ENCODE measurements around the gene PLEKHM3.
"Not testable (repeated sequence)": the region's sequence is repeated elsewhere in the genome, so short reads cannot be mapped to it uniquely, and the experiment has no call there.

Gene PLEKHM3

GRCh38 chr2:207955456-207955855 lies 69.9 kb downstream of the PLEKHM3 start:
- no peak overlapping the region for H3K4me3 ChIP-seq (ENCODE audit: low read depth, low read length)
- in situ Hi-C loops (cut with HindIII; ENCODE audit: low sequenced_read_pairs), result no loop called here
- no peak for DNase-seq (ENCODE audit: low read depth, low spot score)
- TF ChIP-seq, protein P1, sequence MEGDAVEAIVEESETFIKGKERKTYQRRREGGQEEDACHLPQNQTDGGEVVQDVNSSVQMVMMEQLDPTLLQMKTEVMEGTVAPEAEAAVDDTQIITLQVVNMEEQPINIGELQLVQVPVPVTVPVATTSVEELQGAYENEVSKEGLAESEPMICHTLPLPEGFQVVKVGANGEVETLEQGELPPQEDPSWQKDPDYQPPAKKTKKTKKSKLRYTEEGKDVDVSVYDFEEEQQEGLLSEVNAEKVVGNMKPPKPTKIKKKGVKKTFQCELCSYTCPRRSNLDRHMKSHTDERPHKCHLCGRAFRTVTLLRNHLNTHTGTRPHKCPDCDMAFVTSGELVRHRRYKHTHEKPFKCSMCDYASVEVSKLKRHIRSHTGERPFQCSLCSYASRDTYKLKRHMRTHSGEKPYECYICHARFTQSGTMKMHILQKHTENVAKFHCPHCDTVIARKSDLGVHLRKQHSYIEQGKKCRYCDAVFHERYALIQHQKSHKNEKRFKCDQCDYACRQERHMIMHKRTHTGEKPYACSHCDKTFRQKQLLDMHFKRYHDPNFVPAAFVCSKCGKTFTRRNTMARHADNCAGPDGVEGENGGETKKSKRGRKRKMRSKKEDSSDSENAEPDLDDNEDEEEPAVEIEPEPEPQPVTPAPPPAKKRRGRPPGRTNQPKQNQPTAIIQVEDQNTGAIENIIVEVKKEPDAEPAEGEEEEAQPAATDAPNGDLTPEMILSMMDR (IDR thresholded peaks at IDR 0.05; ENCODE audit: low read depth, low read length), result no peak

DNA sequence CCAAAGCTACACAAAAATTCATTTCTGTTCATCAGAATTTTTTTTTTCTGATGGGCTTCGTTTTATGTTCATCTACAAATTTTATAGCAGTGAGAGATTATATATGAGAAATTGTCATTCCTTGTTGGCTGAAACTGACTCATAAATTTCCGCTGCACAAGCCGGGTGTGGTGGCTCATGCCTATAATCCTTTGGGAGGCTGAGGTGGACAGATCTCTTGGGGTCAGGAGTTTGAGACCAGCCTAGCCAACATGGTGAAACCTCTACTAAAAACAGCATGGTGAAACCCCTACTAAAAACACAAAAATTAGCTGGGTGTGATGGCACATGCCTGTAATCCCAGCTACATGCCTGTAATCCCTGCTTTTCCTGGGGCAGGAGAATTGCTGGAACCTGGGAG lies 72.0 kb downstream of the PLEKHM3 start:
- TF ChIP-seq, protein P1 (IDR thresholded peaks at IDR 0.05; ENCODE audit: low read depth, low read length), result no peak
- in situ Hi-C loops (cut with HindIII; ENCODE audit: low sequenced_read_pairs), result no loop called here
- no peak overlapping the region for H3K4me3 ChIP-seq (ENCODE audit: low read depth, low read length)
- DNase-seq (ENCODE audit: low read depth, low spot score), result no peak

GRCh38 chr2:207952564-207953345 lies 72.6 kb downstream of the PLEKHM3 start:
- in situ Hi-C loops (cut with HindIII; ENCODE audit: low sequenced_read_pairs), result no loop called here

DNA sequence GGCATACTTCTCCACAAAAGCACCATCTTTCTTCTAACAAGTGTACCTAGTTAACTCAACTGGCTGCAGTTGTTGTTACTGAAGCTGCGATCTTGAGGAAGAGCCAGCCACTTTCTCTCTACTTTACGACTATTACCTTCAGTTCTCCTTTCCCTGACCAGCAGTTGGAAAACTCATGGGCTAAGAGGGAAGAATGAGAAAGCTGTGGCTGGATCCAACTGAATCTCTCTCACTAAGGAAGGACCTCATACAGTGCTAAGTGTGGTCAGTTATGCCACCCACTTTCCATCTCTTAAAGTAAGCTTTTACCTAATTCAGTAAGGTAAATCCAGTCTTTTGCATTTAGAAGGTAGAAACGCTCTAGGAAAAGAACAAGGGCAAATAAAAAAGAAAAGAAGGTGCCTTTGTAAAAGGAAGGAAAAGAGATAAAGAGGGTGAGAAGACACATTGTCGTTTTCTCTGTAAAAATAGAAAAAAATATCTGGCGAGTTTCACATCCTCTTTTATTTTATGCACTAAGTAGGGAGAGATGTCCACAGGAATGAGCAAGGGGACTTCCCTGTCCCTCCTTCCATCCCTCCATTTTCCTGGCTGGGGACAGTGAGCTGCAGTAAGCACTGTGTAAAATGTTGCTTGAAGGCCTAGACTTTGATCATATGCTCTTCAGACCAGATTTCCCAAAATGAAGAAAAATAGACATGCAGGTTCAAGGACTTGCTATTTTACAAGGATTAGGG lies 73.4 kb downstream of the PLEKHM3 start:
- H3K4me3 ChIP-seq (ENCODE audit: low read depth, low read length), result no peak overlapping the region
- DNase-seq (ENCODE audit: low read depth, low spot score), result no peak
- TF ChIP-seq, protein P1 (IDR thresholded peaks at IDR 0.05; ENCODE audit: low read depth, low read length), result no peak
- in situ Hi-C loops (cut with HindIII; ENCODE audit: low sequenced_read_pairs), result no loop called here

More at GRCh38 chr2:207952564-207953345, 72.6 kb downstream of the PLEKHM3 start:
- no peak for DNase-seq (ENCODE audit: low read depth, low spot score)
- TF ChIP-seq, protein P1 (IDR thresholded peaks at IDR 0.05; ENCODE audit: low read depth, low read length), result no peak
- no peak overlapping the region for H3K4me3 ChIP-seq (ENCODE audit: low read depth, low read length)

DNA sequence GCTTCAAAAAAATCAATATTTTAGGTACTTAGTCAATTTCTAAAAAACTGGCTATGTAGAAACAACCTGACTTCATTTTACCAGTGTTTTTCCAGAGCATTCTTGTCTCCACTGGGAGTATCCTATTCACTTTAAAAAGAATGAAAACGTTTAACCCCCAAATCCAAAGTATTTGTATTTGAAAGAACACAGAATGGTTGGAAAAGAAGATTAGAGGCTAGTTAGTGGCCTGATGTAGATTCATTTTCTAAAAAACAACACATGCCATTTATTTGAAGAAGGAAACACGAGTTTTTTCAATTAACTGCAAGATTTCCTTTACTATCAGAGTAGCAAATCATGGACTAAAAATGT lies 74.6 kb downstream of the PLEKHM3 start:
- in situ Hi-C loops (cut with HindIII; ENCODE audit: low sequenced_read_pairs), result no loop called here
- TF ChIP-seq, protein P1 (IDR thresholded peaks at IDR 0.05; ENCODE audit: low read depth, low read length), result no peak
- no peak for DNase-seq (ENCODE audit: low read depth, low spot score)
- H3K4me3 ChIP-seq (ENCODE audit: low read depth, low read length), result no peak overlapping the region

- TF ChIP-seq, protein P1 (IDR thresholded peaks at IDR 0.05; ENCODE audit: low read depth, low read length), result no peak
- in situ Hi-C loops (cut with HindIII; ENCODE audit: low sequenced_read_pairs), result no loop called here
- no peak overlapping the region for H3K4me3 ChIP-seq (ENCODE audit: low read depth, low read length)
- DNase-seq (ENCODE audit: low read depth, low spot score), result peak; percentile 11
Observed at GRCh38 chr2:207950063-207950760, 75.1 kb downstream of the PLEKHM3 start.

DNA sequence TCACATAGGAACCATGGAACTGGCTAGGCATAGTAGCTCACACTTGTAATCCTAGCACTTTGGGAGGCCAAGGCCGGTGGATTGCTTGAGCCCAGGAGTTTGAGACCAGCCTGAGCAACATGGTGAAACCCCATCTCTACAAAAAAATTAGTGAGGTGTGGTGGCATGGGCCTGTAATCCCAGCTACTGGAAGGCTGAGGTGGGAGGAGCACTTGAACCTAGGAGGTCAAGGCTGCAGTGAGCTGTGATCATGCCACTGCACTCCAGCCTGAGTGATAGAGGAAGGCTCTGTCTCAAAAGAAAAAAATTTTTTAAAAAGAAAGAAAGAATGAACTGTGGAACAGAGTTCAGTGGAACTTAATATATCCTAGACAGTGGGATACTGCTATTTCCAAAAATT lies 76.1 kb downstream of the PLEKHM3 start:
- in situ Hi-C loops (cut with HindIII; ENCODE audit: low sequenced_read_pairs); H3K4me3 ChIP-seq (ENCODE audit: low read depth, low read length); DNase-seq (ENCODE audit: low read depth, low spot score): not testable (repeated sequence)

All from astrocyte of the spinal cord (primary cell).